ENCODE data around the gene MTA1. TPM values are rescaled to one million over a fixed set of nuclear protein-coding genes. Genes with fewer than 3 reads are reported as not detected.

MTA1 gene
- polyA plus RNA-seq, 2 of the 4 experiments (the other 2 are of a cell fraction) = 46.8 to 86.7 TPM

- POLR2A ChIA-PET = interaction anchor here (1.2 to 2.8 kb wide), 2 partner anchors 9 to 18 kb away, joined by 3 to 17 read pairs; no protein-coding TSS in a partner anchor
- WGBS (ENCODE audit: missing lambda C conversion rate) = 100% methylated on average over 2 of the region's 8 CpGs
- FAIRE-seq (no peak), DNase-seq (ENCODE audit: low read depth in 1 of 2, low spot score in 1 of 2) (no peak), ATAC-seq (no peak)
- peaks cover 46% of the 10 kb centered on the region for H3K4me1 ChIP-seq
- peak overlapping the region in 1 of 2 experiments; percentile 97; a peak in 3 of 6 replicates for H3K27ac ChIP-seq
- TF ChIP-seq HEYL (CRISPR knock-in tag; IDR thresholded peaks at IDR 0.05) (no peak), JUNB (IDR thresholded peaks at IDR 0.05) (no peak), ZSCAN20 (CRISPR knock-in tag; IDR thresholded peaks at IDR 0.05) (no peak), HOXB5 (CRISPR knock-in tag; IDR thresholded peaks at IDR 0.05) (no peak), JUN (IDR thresholded peaks at IDR 0.05) (no peak), EHF (CRISPR knock-in tag; IDR thresholded peaks at IDR 0.05) (no peak), FOSB (CRISPR knock-in tag; IDR thresholded peaks at IDR 0.05) (no peak), TP53 (CRISPR knock-in tag; IDR thresholded peaks at IDR 0.05) (no peak), E2F6 (IDR thresholded peaks at IDR 0.05; ENCODE audit: borderline replicate concordance, low read depth) (no peak), NPAS2 (CRISPR knock-in tag; IDR thresholded peaks at IDR 0.05; ENCODE audit: borderline replicate concordance) (no peak), PBX3 (IDR thresholded peaks at IDR 0.05) (no peak), KDM1A (IDR thresholded peaks at IDR 0.05; ENCODE audit: low read depth) (no peak)
- TF ChIP-seq, protein P1, sequence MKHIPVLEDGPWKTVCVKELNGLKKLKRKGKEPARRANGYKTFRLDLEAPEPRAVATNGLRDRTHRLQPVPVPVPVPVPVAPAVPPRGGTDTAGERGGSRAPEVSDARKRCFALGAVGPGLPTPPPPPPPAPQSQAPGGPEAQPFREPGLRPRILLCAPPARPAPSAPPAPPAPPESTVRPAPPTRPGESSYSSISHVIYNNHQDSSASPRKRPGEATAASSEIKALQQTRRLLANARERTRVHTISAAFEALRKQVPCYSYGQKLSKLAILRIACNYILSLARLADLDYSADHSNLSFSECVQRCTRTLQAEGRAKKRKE (CRISPR knock-in tag; IDR thresholded peaks at IDR 0.05; ENCODE audit: low read depth) = no peak
- TF ChIP-seq, protein P2, sequence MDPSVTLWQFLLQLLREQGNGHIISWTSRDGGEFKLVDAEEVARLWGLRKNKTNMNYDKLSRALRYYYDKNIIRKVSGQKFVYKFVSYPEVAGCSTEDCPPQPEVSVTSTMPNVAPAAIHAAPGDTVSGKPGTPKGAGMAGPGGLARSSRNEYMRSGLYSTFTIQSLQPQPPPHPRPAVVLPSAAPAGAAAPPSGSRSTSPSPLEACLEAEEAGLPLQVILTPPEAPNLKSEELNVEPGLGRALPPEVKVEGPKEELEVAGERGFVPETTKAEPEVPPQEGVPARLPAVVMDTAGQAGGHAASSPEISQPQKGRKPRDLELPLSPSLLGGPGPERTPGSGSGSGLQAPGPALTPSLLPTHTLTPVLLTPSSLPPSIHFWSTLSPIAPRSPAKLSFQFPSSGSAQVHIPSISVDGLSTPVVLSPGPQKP (IDR thresholded peaks at IDR 0.05; ENCODE audit: low read depth, low read length) = no peak
- H3K4me2 ChIP-seq = no peak overlapping the region; the same call in 2 of the 3 replicates
- CTCF ChIA-PET = interaction anchor here (1.1 to 9.6 kb wide), 8 partner anchors 10 to 101 kb away, joined by 3 to 107 read pairs (median 13); partner anchors contain the start of gene TEDC1
- H3K4me3 ChIP-seq = no peak overlapping the region
- no peaks in the 10 kb centered on the region for H3K9me3 ChIP-seq
Measured at GRCh38 chr14:105471823-105472485, 52.3 kb downstream of the MTA1 start.

DNA sequence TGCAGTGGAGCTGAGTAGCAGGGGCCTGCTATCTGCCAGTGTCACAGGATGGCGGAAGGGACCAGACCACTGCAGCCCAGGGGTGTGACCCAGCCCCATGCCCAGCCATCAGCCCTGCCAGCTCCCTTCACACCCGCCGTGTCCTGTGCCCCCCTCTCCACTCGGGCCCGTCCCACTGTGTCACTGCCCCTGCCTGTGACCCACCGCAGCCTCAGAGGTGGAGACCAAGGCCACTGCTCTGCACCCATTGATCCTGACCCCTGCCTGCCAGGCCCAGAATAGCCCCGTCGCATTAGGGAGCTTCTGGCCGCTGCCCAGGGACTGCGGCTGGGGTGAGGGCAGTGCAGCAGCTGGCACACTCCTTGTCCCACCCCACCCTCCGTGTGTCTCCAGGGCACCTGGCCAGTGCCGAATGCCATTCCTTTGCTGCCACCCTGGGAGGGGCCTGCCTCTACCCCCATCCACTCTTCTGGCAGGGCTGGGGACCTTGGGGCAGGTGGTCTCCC is 52.9 kb downstream of the MTA1 start:
- POLR2A ChIA-PET = interaction anchor here (1.2 to 2.8 kb wide), 2 partner anchors 9 to 17 kb away, joined by 3 to 17 read pairs; no protein-coding TSS in a partner anchor
- H3K9me3 ChIP-seq = no peaks in the 10 kb centered on the region
- DNase-seq (ENCODE audit: low read depth in 1 of 2, low spot score in 1 of 2) = no peak
- ATAC-seq = no peak
- H3K27ac ChIP-seq = peak overlapping the region; percentile 84 to 97; a peak in 5 of 6 replicates
- TF ChIP-seq, protein P2 (IDR thresholded peaks at IDR 0.05; ENCODE audit: low read depth, low read length) = no peak
- TF ChIP-seq FOSL2 (IDR thresholded peaks at IDR 0.05) = no peak
- TF ChIP-seq FOSL2 (CRISPR knock-in tag; IDR thresholded peaks at IDR 0.05) = no peak
- no peak for TF ChIP-seq CBX2 (IDR thresholded peaks at IDR 0.05; ENCODE audit: borderline replicate concordance, low read depth)
- no peak for TF ChIP-seq RFX5 (IDR thresholded peaks at IDR 0.05)
- TF ChIP-seq JUN (IDR thresholded peaks at IDR 0.05) = no peak
- H3K4me2 ChIP-seq = peak overlapping the region; percentile 99
- FAIRE-seq = no peak
- CTCF ChIA-PET = interaction anchor here (1.1 to 9.6 kb wide), 7 partner anchors 10 to 101 kb away, joined by 3 to 107 read pairs (median 8); partner anchors contain the start of gene TEDC1
- no peak overlapping the region for H3K4me3 ChIP-seq
- H3K4me1 ChIP-seq = peaks cover 49% of the 10 kb centered on the region
- WGBS (ENCODE audit: missing lambda C conversion rate) = 62% methylated on average over 4 of the region's 12 CpGs
